Measurements from ENCODE around the gene TAF5L. TPM values are rescaled to one million over a fixed set of nuclear protein-coding genes. Genes with fewer than 3 reads are reported as not detected.
A peak's percentile ranks its signal among the peaks of the same experiment; 100 is the strongest.

The TAF5L gene
- total and polyA plus RNA-seq, 10 of the 15 experiments (the other 5 are each of a cell fraction or from before 2014, with no cell fraction given): 1.1 to 26.2 (median 19.1) TPM

GRCh38 chr1:229557913-229558414 lies 68.0 kb downstream of the TAF5L start (continued):
- TF ChIP-seq ZBTB40 (IDR thresholded peaks at IDR 0.05; ENCODE audit: borderline replicate concordance) (0 out of 2 replicates have a peak, but pooled peaks have one; percentile 7), LARP7 (IDR thresholded peaks at IDR 0.05) (peak; percentile 56), USF1 (IDR thresholded peaks at IDR 0.05; ENCODE audit: borderline replicate concordance, extremely low read length, insufficient read depth, low read depth, low read length) (no peak)

GRCh38 chr1:229557200-229557850 lies 68.6 kb downstream of the TAF5L start:
- peak; percentile 22 for ATAC-seq
- WGBS (ENCODE audit: insufficient coverage, insufficient replicate concordance, low lambda C conversion rate, missing lambda C conversion rate): 15% methylated on average over 5 of the region's 5 CpGs
- RAD21 ChIA-PET (ENCODE audit: unreplicated experiment): interaction anchor here (0.7 to 2.9 kb wide), 7 partner anchors 22 to 749 kb away, joined by 3 to 25 read pairs (median 4); no protein-coding TSS in a partner anchor
- DNase-seq (ENCODE audit: low read depth, low spot score): no peak
- FAIRE-seq: peak; percentile 62
- SMC1A ChIA-PET (ENCODE audit: uncharacterized antibody, unreplicated experiment): interaction anchor here (1.1 to 3.0 kb wide), 5 partner anchors 9 to 72 kb away, joined by 3 to 25 read pairs (median 5); partner anchors contain the start of gene NUP133
- Histone ChIP-seq H3K27me3 (replicated peaks in 1 of 2; ENCODE audit: control insufficient read depth in 2 of 2, insufficient read depth in 2 of 2, low read length in 1 of 2) (no peaks in the 10 kb centered on the region), H3K27ac (ENCODE audit: control insufficient read depth, insufficient read depth) (peak overlapping the region; percentile 60), H3K4me2 (ENCODE audit: control insufficient read depth, insufficient read depth) (peak overlapping the region; percentile 76), H3K4me3 (peak overlapping the region; percentile 66), H3K36me3 (ENCODE audit: control insufficient read depth in 2 of 2, insufficient read depth in 2 of 2, low read length in 1 of 2) (no peaks in the 10 kb centered on the region), H4K20me1 (ENCODE audit: control insufficient read depth, insufficient read depth) (no peaks in the 10 kb centered on the region), H3K9me3 (replicated peaks; ENCODE audit: control insufficient read depth, insufficient read depth, low read length) (no peaks in the 10 kb centered on the region), H3K4me1 (ENCODE audit: control insufficient read depth, insufficient read depth, low read length) (no peaks in the 10 kb centered on the region; the same call in 1 of the 2 replicates), H3K9ac (ENCODE audit: control insufficient read depth, insufficient read depth, low read length) (peak overlapping the region; percentile 70), H2AFZ (ENCODE audit: control insufficient read depth, low read depth, low read length) (peak overlapping the region; percentile 18), H3K79me2 (ENCODE audit: control insufficient read depth, insufficient read depth, low read length) (peaks cover 37% of the 10 kb centered on the region)
- BruUV-seq (replicated peaks): no TSS peak
- intact Hi-C loops (cut with micrococcal nuclease; ENCODE audit: unreplicated experiment) (loop anchor here (10.0 kb wide), 1 partner anchor 517 kb away; no protein-coding TSS in a partner anchor), in situ Hi-C loops (cut with MboI) (no loop called here)
- TF ChIP-seq RBBP5 (conservative IDR thresholded peaks at IDR 0.05) (no peak), ZBTB40 (IDR thresholded peaks at IDR 0.05; ENCODE audit: borderline replicate concordance) (0 out of 2 replicates have a peak, but pooled peaks have one; percentile 16)
- POLR2A ChIA-PET: interaction anchor here (1.0 to 3.2 kb wide), 4 partner anchors 66 to 108 kb away, joined by 3 to 33 read pairs (median 6); partner anchors contain the start of genes TAF5L and URB2
- CTCF ChIA-PET: interaction anchor here (0.8 to 2.6 kb wide), 12 partner anchors 13 to 752 kb away, joined by 3 to 21 read pairs (median 4); partner anchors contain the start of gene NUP133

Data from GM12878 (cell line).